Ovary (tissue), 3 donors: ENCODE data around the gene SULT1C2.

Experiments
- CTCF ChIP-seq, 3 donors: fragments of 450-650 bp in 2 of 3; fragments of 200-600 bp in 1 of 3; IDR thresholded peaks; one replicate each; pipeline versions ENCODE4 v1.5.1 to v1.8.0; 2016 to 2022; ENCODE audit warnings: antibody characterized with exemption in 3 of 3, mild to moderate bottlenecking in 1 of 3
- EP300 ChIP-seq: sonication (generic); formaldehyde crosslinking; IDR thresholded peaks from one replicate; pipeline ENCODE4 v1.6.1; 2017; ENCODE audit warnings: antibody characterized with exemption
- POLR2A ChIP-seq: fragments of 450-650 bp; IDR thresholded peaks from one replicate; pipeline ENCODE4 v1.6.1; 2017; ENCODE audit warnings: antibody characterized with exemption, mild to moderate bottlenecking, moderate library complexity
- donor health status: DM: no; HTN: no; CAD: no.

GRCh38 chr2:108268001-108268400, 20.7 kb upstream of the SULT1C2 start:
- TF ChIP-seq POLR2A (no peak), CTCF (IDR thresholded peaks at IDR 0.05) (no peak), EP300 (no peak)
